GM20000 (cell line): ENCODE results near the gene BRINP3.

Experiments used
- DNase-seq: peaks from one replicate; pipeline ENCODE4 v3.0.0; 2012; ENCODE audit warnings: low spot score
- CTCF ChIP-seq: IDR thresholded peaks from 2 replicates; pipeline ENCODE4 v1.5.1; 2012; ENCODE audit warnings: mild to moderate bottlenecking, control low read depth; ENCODE audit errors: extremely low read depth, missing control alignments

BRINP3 gene

GRCh38 chr1:190296453-190296852 is 181.2 kb downstream of the BRINP3 start:
- no peak for DNase-seq
- no peak for TF ChIP-seq CTCF

- DNase-seq, result no peak
- no peak for TF ChIP-seq CTCF
Measured at GRCh38 chr1:190289897-190290296, 187.8 kb downstream of the BRINP3 start.

GRCh38 chr1:190286111-190286510 is 191.6 kb downstream of the BRINP3 start:
- DNase-seq, result no peak
- no peak for TF ChIP-seq CTCF

- TF ChIP-seq CTCF, result no peak
- DNase-seq, result no peak
Measured at GRCh38 chr1:190277107-190277506, 200.6 kb downstream of the BRINP3 start.

- no peak for TF ChIP-seq CTCF
- no peak for DNase-seq
Measured at GRCh38 chr1:190274721-190275120, 202.9 kb downstream of the BRINP3 start.

- no peak for TF ChIP-seq CTCF
- no peak for DNase-seq
Measured at GRCh38 chr1:190273161-190273560, 204.5 kb downstream of the BRINP3 start.

- no peak for DNase-seq
- no peak for TF ChIP-seq CTCF
Measured at GRCh38 chr1:190262538-190262937, 215.1 kb downstream of the BRINP3 start.
